ENCODE results near the gene CAPN11.

- TF ChIP-seq CTCF (IDR thresholded peaks at IDR 0.05) (peak; percentile 81 to 95 (median 89)), POLR2A (IDR thresholded peaks at IDR 0.05) (no peak)
Observed at GRCh38 chr6:44172731-44173500, 14.3 kb downstream of the CAPN11 start.
